ENCODE data around the gene OTP.
"Not testable (repeated sequence)": the region's sequence is repeated elsewhere in the genome, so short reads cannot be mapped to it uniquely, and the experiment has no call there.

OTP gene

GRCh38 chr5:77599679-77600078, 38.8 kb downstream of the OTP start:
- DNase-seq = no peak

- no peak for DNase-seq
Observed at GRCh38 chr5:77590347-77590746, 48.2 kb downstream of the OTP start.

GRCh38 chr5:77588175-77588574, 50.3 kb downstream of the OTP start:
- no peak for DNase-seq

DNA sequence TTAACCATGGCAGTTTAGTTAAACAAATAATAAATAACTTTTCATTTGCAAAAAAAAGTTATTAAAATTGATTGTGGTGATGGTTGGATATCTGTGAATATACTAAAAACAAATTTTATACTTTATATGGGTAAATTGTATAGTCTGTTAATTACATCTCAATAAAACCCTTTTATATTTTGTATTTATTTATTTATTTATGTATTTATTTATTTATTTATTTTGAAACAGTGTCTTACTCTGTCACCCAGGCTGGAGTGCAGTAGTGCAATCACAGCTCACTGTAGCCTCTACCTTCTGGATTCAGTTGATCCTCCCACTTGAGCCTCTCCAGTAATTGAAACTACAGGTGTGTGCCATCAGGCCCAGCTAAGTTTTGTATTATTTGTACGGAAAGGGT, 52.4 kb downstream of the OTP start:
- no peak for DNase-seq

- DNase-seq = not testable (repeated sequence)
Observed at GRCh38 chr5:77582143-77582542, 56.4 kb downstream of the OTP start.
